Karpas-422 (cell line): ENCODE data around the gene EML1. TPM values are rescaled to one million over a fixed set of nuclear protein-coding genes. Genes with fewer than 3 reads are reported as not detected.

ENCODE experiments used
- DNase-seq: peaks from one replicate; pipeline ENCODE4 v3.0.0-alpha.2; 2015
- H2AFZ ChIP-seq: fragments of 200-600 bp; sonication (generic); 2 replicates; pipeline ENCODE4 v1.6.1; 2014; ENCODE audit warnings: antibody characterized with exemption, low read length, mixed read lengths
- H3K27ac ChIP-seq: fragments of 200-600 bp; sonication (generic); 2 replicates; pipeline ENCODE4 v1.5.1; 2014; ENCODE audit warnings: mild to moderate bottlenecking, low read length, moderate library complexity
- H3K27me3 ChIP-seq: fragments of 200-600 bp; sonication (generic); 2 replicates; pipeline ENCODE4 v1.6.1; 2014; ENCODE audit warnings: low read length, mixed read lengths
- H3K36me3 ChIP-seq: fragments of 200-600 bp; sonication (generic); 2 replicates; pipeline ENCODE4 v1.6.1; 2014; ENCODE audit warnings: low read length, mixed read lengths; ENCODE audit not compliant: insufficient read depth
- H3K4me1 ChIP-seq: fragments of 200-600 bp; sonication (generic); 2 replicates; pipeline ENCODE4 v1.6.1; 2014; ENCODE audit warnings: mild to moderate bottlenecking, low read length, mixed read lengths
- H3K4me2 ChIP-seq: fragments of 200-600 bp; sonication (generic); 2 replicates; pipeline ENCODE4 v1.6.1; 2014; ENCODE audit warnings: low read length, low read depth, mild to moderate bottlenecking; ENCODE audit not compliant: poor library complexity, severe bottlenecking
- H3K4me3 ChIP-seq: fragments of 200-600 bp; sonication (generic); 2 replicates; pipeline ENCODE4 v1.5.1; 2014; ENCODE audit warnings: mild to moderate bottlenecking, antibody characterized with exemption, low read length, mixed read lengths
- H3K79me2 ChIP-seq: fragments of 200-600 bp; sonication (generic); 2 replicates; pipeline ENCODE4 v1.6.1; 2014; ENCODE audit warnings: mild to moderate bottlenecking, low read length, mixed read lengths
- H3K9ac ChIP-seq: fragments of 200-600 bp; sonication (generic); 2 replicates; pipeline ENCODE4 v1.6.0; 2014; ENCODE audit warnings: low read length
- H3K9me2 ChIP-seq: fragments of 200-600 bp; sonication (generic), shearing (Covaris generic); replicated peaks from 2 replicates; pipeline ENCODE4 v1.6.0; 2014; ENCODE audit warnings: mild to moderate bottlenecking, low read length, moderate library complexity; ENCODE audit not compliant: insufficient read depth
- H3K9me3 ChIP-seq: fragments of 300-700, 200-600 bp; sonication (generic); 2 replicates; pipeline ENCODE4 v1.6.1; 2014; ENCODE audit warnings: low read length, mixed read lengths
- H4K20me1 ChIP-seq: fragments of 200-600 bp; sonication (generic); 2 replicates; pipeline ENCODE4 v1.6.1; 2014; ENCODE audit warnings: mild to moderate bottlenecking, antibody characterized with exemption, low read length, low read depth; ENCODE audit not compliant: insufficient read depth
- total RNA-seq: library from RNA; depleted of rRNA; stranded (reverse); fragments of >200 nt; shearing (Covaris generic); gene quantifications from 2 replicates; pipeline ENCODE4 v1.2.3, GENCODE V29; 2014; ENCODE audit warnings: low replicate concordance

The EML1 gene
- total RNA-seq, 1 experiment from 2014 or later, result not detected

GRCh38 chr14:99772371-99773283, 20.6 kb upstream of the EML1 start:
- H2AFZ ChIP-seq, result no peak overlapping the region
- H3K4me3 ChIP-seq, result no peak overlapping the region
- H3K27me3 ChIP-seq, result no peaks in the 10 kb centered on the region
- H3K9ac ChIP-seq, result no peak overlapping the region
- no peaks in the 10 kb centered on the region for H3K9me2 ChIP-seq
- H3K27ac ChIP-seq, result no peak overlapping the region
- no peaks in the 10 kb centered on the region for H3K4me1 ChIP-seq
- no peaks in the 10 kb centered on the region for H3K36me3 ChIP-seq
- H3K79me2 ChIP-seq, result no peaks in the 10 kb centered on the region
- no peaks in the 10 kb centered on the region for H3K9me3 ChIP-seq
- no peak for DNase-seq
- H4K20me1 ChIP-seq, result no peaks in the 10 kb centered on the region
- H3K4me2 ChIP-seq, result no peak overlapping the region

DNA sequence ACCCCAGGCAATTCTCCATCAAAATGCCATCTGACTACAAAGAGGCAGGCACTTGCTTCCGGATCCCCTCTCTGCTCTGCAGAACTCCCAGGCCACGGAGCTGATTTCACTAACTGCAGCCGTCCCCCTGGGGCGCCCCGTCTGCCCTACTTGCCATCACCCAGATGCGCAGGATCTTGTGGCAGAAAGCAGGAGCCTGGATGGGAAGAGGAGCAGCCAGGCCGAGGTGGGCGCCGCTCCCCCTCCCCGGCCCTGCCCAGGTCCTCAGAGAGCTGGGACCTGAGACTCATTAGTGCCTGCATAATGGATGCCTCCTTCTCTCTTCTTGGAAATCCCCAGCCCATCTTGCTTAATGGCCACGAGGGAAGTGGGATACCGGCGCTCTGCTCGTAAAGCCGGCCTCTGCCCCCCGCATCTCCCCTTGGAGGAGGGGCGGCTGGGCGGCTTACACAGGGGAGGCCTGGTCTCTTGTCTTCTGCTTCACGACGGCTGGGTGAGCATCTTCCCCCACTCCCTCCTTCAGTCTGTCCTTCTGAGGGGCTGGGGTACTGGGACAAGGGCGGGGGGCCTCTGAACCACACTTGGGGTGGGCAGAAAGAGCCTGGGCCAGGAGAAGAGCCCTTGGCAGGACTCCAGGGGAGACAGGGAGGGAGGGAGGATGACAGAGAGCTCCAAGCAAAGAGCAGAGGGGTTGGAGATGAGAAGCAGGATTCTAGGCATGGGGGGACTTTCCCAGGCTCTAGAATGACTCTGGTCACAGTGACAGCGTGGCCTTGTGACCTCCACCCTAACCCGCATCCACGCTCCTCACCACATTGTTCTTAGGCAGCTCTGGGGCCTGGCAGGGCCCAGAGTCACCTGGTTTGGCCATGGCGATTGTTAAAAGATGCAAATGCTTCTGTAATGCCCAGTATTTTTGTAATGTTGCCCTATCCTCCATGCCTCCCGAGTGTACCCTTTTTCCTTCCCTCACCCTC, 19.4 kb upstream of the EML1 start:
- Histone ChIP-seq H3K36me3 (no peaks in the 10 kb centered on the region), H3K9me3 (no peaks in the 10 kb centered on the region), H2AFZ (no peak overlapping the region), H3K27ac (no peak overlapping the region), H3K4me1 (no peaks in the 10 kb centered on the region), H4K20me1 (no peaks in the 10 kb centered on the region), H3K9ac (no peak overlapping the region), H3K4me3 (no peak overlapping the region), H3K9me2 (no peaks in the 10 kb centered on the region), H3K4me2 (no peak overlapping the region), H3K27me3 (no peaks in the 10 kb centered on the region), H3K79me2 (no peaks in the 10 kb centered on the region)
- no peak for DNase-seq

DNA sequence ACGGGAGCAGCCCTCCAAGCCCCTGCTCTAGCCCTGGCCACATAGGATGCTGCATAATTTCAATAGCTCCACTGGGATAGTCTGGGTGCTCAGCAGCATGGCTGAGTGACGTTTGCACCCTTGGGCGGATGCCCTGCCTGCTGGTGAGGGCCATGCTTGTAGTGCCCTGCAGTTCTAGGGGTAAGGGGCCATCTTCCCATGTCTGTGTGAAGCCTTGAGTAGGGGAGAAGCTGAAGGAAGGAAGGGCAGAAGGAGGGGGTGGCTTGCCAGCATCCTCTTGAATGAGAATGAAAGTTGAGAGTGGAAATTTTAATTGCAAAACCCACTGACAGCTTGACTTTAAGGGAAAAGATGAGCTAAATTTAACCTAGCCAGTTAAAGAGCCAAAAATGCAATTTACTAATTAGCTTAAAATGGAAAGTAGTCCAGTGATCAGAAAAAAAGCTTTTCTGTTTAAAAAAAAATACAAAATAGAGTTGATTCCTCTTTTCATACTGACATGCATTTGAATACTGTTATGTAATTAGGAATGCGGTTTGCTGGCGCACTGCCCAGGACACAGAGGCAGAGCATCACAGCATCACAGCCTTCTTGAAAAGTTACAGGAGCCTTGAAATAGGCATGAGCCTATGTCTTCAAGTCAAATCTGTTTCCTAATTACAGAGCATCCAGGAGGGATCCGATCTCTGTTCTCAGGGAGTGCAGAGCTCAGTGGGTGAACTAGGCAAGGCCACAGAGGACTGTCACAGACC, 18.5 kb upstream of the EML1 start:
- no peak for DNase-seq
- Histone ChIP-seq H3K27me3 (no peaks in the 10 kb centered on the region), H4K20me1 (no peaks in the 10 kb centered on the region), H3K79me2 (no peaks in the 10 kb centered on the region), H3K4me2 (no peak overlapping the region), H3K4me1 (no peaks in the 10 kb centered on the region), H3K27ac (no peak overlapping the region), H3K36me3 (no peaks in the 10 kb centered on the region), H3K9me3 (no peaks in the 10 kb centered on the region), H3K9ac (no peak overlapping the region), H3K9me2 (no peaks in the 10 kb centered on the region), H3K4me3 (no peak overlapping the region), H2AFZ (no peak overlapping the region)

DNA sequence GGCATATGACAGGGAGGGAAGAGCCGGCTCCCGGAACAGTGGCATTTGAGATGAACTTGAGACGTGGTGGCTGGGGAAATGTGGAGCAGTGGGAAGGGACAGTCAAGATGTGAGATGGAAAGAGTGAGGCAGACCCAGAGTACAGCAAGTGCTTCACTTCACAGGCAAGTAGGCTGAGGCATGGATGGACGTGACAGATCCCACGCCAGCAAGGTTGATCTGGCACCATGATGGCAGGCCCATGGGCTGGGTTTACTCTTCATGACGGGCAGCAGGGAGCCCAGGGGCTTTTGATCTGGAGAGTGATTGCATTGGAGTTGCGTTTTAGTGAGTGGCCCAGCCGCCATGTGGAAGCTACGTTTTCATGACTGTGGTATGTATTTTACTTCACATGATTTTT, 17.9 kb upstream of the EML1 start:
- no peaks in the 10 kb centered on the region for H3K36me3 ChIP-seq
- H3K4me2 ChIP-seq, result no peak overlapping the region
- no peak for DNase-seq
- no peaks in the 10 kb centered on the region for H3K9me3 ChIP-seq
- H3K4me3 ChIP-seq, result no peak overlapping the region
- no peaks in the 10 kb centered on the region for H4K20me1 ChIP-seq
- no peak overlapping the region for H3K27ac ChIP-seq
- H3K27me3 ChIP-seq, result no peaks in the 10 kb centered on the region
- H3K79me2 ChIP-seq, result no peaks in the 10 kb centered on the region
- no peak overlapping the region for H2AFZ ChIP-seq
- no peak overlapping the region for H3K9ac ChIP-seq
- H3K9me2 ChIP-seq, result no peaks in the 10 kb centered on the region
- H3K4me1 ChIP-seq, result no peaks in the 10 kb centered on the region

- DNase-seq, result no peak
- no peaks in the 10 kb centered on the region for H3K27me3 ChIP-seq
- no peak overlapping the region for H3K9ac ChIP-seq
- no peaks in the 10 kb centered on the region for H3K9me2 ChIP-seq
- no peak overlapping the region for H3K4me2 ChIP-seq
- no peaks in the 10 kb centered on the region for H4K20me1 ChIP-seq
- H3K36me3 ChIP-seq, result no peaks in the 10 kb centered on the region
- no peak overlapping the region for H3K27ac ChIP-seq
- no peaks in the 10 kb centered on the region for H3K9me3 ChIP-seq
- H3K4me1 ChIP-seq, result no peaks in the 10 kb centered on the region
- H3K79me2 ChIP-seq, result no peaks in the 10 kb centered on the region
- no peak overlapping the region for H2AFZ ChIP-seq
- no peak overlapping the region for H3K4me3 ChIP-seq
Observed at GRCh38 chr14:99777951-99778350, 15.3 kb upstream of the EML1 start.

- no peak overlapping the region for H3K4me3 ChIP-seq
- H4K20me1 ChIP-seq, result no peaks in the 10 kb centered on the region
- DNase-seq, result no peak
- H3K4me2 ChIP-seq, result no peak overlapping the region
- H3K36me3 ChIP-seq, result no peaks in the 10 kb centered on the region
- H3K27me3 ChIP-seq, result no peaks in the 10 kb centered on the region
- no peaks in the 10 kb centered on the region for H3K9me3 ChIP-seq
- no peaks in the 10 kb centered on the region for H3K9me2 ChIP-seq
- H3K4me1 ChIP-seq, result no peaks in the 10 kb centered on the region
- no peak overlapping the region for H2AFZ ChIP-seq
- H3K27ac ChIP-seq, result no peak overlapping the region
- no peak overlapping the region for H3K9ac ChIP-seq
- H3K79me2 ChIP-seq, result no peaks in the 10 kb centered on the region
Observed at GRCh38 chr14:99779751-99780150, 13.5 kb upstream of the EML1 start.

DNA sequence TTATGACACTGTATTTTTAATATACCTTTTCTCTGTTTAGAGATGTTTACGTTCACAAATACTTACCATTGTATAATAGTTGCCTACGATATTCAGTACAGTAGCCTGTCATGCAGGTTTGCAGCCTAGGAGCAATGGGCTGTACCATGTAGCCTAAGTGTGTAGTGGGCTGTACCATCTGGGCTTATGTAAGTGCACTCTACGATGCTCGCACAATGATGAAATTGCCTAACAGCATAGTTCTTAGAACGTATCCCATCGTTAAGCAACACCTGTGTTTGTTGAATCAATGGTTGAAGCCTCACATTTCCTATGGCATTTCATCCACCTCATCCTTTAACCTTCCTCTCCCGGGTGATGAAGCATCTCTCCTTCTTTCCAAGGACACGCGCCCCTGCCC, 12.5 kb upstream of the EML1 start:
- H4K20me1 ChIP-seq, result no peaks in the 10 kb centered on the region
- H3K79me2 ChIP-seq, result no peaks in the 10 kb centered on the region
- no peak overlapping the region for H3K9ac ChIP-seq
- H2AFZ ChIP-seq, result no peak overlapping the region
- H3K36me3 ChIP-seq, result no peaks in the 10 kb centered on the region
- H3K9me2 ChIP-seq, result no peaks in the 10 kb centered on the region
- H3K27me3 ChIP-seq, result no peaks in the 10 kb centered on the region
- no peak overlapping the region for H3K4me3 ChIP-seq
- no peak overlapping the region for H3K4me2 ChIP-seq
- DNase-seq, result no peak
- H3K9me3 ChIP-seq, result no peaks in the 10 kb centered on the region
- no peak overlapping the region for H3K27ac ChIP-seq
- H3K4me1 ChIP-seq, result no peaks in the 10 kb centered on the region
